HepG2 (cell line): ENCODE measurements around the gene RNU2-63P. TPM values are rescaled to one million over a fixed set of nuclear protein-coding genes. Genes with fewer than 3 reads are reported as not detected.

Source experiments
- GATAD2A ChIP-seq: IDR thresholded peaks from 2 replicates; pipeline ENCODE4 v1.6.1; 2016
- HNF4A ChIP-seq: sonication (generic); formaldehyde crosslinking; IDR thresholded peaks from 2 replicates; pipeline ENCODE4 v1.4.0; 2020; ENCODE audit warnings: missing genetic modification reagents
- HNRNPH1 ChIP-seq: fragments of 200-400 bp; formaldehyde crosslinking; optimal IDR thresholded peaks from 2 replicates; pipeline ENCODE3; 2017; ENCODE audit warnings: mild to moderate bottlenecking, low read depth, low read length
- KLF16 ChIP-seq, 2 experiments: sonication (generic) in 1 of 2; formaldehyde crosslinking in 1 of 2; IDR thresholded peaks; 2 replicates each; pipeline versions ENCODE4 v1.6.1 to v1.8.0; 2016 to 2023; ENCODE audit warnings: missing genetic modification reagents in 2 of 2, missing compliant biosample characterization in 1 of 2
- NFIC ChIP-seq: IDR thresholded peaks from 2 replicates; pipeline ENCODE4 v1.6.1; 2012; ENCODE audit warnings: mild to moderate bottlenecking, low read length, inconsistent platforms
- RFXANK ChIP-seq: IDR thresholded peaks from 2 replicates; pipeline ENCODE4 v1.6.1; 2016
- SMARCC2 ChIP-seq: fragments of 450-650 bp; IDR thresholded peaks from 2 replicates; pipeline ENCODE4 v1.6.1; 2017; ENCODE audit warnings: antibody characterized with exemption, mild to moderate bottlenecking
- SUZ12 ChIP-seq: fragments of 150-350 bp; IDR thresholded peaks from 2 replicates; pipeline ENCODE4 v1.6.1; 2014; ENCODE audit warnings: low read depth, low read length
- TAF15 ChIP-seq: fragments of 200-400 bp; formaldehyde crosslinking; IDR thresholded peaks from one replicate; pipeline ENCODE4 v1.6.1; 2018; ENCODE audit warnings: mild to moderate bottlenecking, low read depth, low read length; ENCODE audit not compliant: poor library complexity, severe bottlenecking
- ZBTB44 ChIP-seq: sonication (generic); formaldehyde crosslinking; IDR thresholded peaks from 2 replicates; pipeline ENCODE4 v1.4.0; 2020; ENCODE audit warnings: missing genetic modification reagents
- ZFP36L1 ChIP-seq: sonication (generic); formaldehyde crosslinking; IDR thresholded peaks from 2 replicates; pipeline ENCODE4 v1.8.0; 2022; ENCODE audit warnings: mild to moderate bottlenecking, missing genetic modification reagents, moderate library complexity
- ZNF674 ChIP-seq: sonication (generic); formaldehyde crosslinking; IDR thresholded peaks from 2 replicates; pipeline ENCODE4 v1.5.0; 2020; ENCODE audit warnings: low read depth, mild to moderate bottlenecking, missing genetic modification reagents
- ZNF747 ChIP-seq: sonication (generic); formaldehyde crosslinking; IDR thresholded peaks from 2 replicates; pipeline ENCODE4 v1.8.1; 2023; ENCODE audit warnings: missing genetic modification reagents, mild to moderate bottlenecking, borderline replicate concordance
- ZSCAN12 ChIP-seq: sonication (generic); formaldehyde crosslinking; IDR thresholded peaks from 2 replicates; pipeline ENCODE4 v1.9.0; 2021; ENCODE audit warnings: mild to moderate bottlenecking, missing genetic modification reagents
- ZSCAN5A ChIP-seq: sonication (generic); formaldehyde crosslinking; IDR thresholded peaks from 2 replicates; pipeline ENCODE4 v1.8.0; 2022; ENCODE audit warnings: mild to moderate bottlenecking, missing genetic modification reagents, borderline replicate concordance
- polyA plus RNA-seq, 8 experiments: library from polyadenylated mRNA; depleted of rRNA in 3 of 8; stranded (reverse) in 7 of 8; unstranded in 1 of 8; fragments of >200 nt; fragmentation: Illumina TruSeq in 4 of 8; extraction: Trizol in 4 of 8; gene quantifications; 2 replicates each; pipeline versions ENCODE4 v1.2.1 to v1.2.3, GENCODE V29; 2011 to 2016; ENCODE audit warnings: low read depth in 4 of 8, missing spikeins in 1 of 8, mixed read lengths in 1 of 8; ENCODE audit not compliant: insufficient read depth in 1 of 8
- total RNA-seq, 5 experiments: library from RNA; depleted of rRNA; stranded (reverse); fragments of >200 nt; fragmentation: Illumina TruSeq; extraction: Trizol; gene quantifications; 2 replicates each; pipeline ENCODE4 v1.2.3, GENCODE V29; 2016; ENCODE audit warnings: low read depth in 1 of 5
- TF ChIP-seq, protein P1 (sequence below): sonication (generic); formaldehyde crosslinking; IDR thresholded peaks from 2 replicates; pipeline ENCODE4 v1.4.0; 2020; ENCODE audit warnings: missing genetic modification reagents, borderline replicate concordance
- TF ChIP-seq, protein P2 (sequence below): IDR thresholded peaks from 2 replicates; pipeline ENCODE4 v1.6.1; 2016
- TF ChIP-seq, protein P3 (sequence below): sonication (generic); formaldehyde crosslinking; IDR thresholded peaks from 2 replicates; pipeline ENCODE4 v1.4.0; 2020; ENCODE audit warnings: missing genetic modification reagents

The RNU2-63P gene
- total and polyA plus RNA-seq, 2 of the 13 experiments (the other 11 are each of a cell fraction or from before 2014, with no cell fraction given): 6.8 TPM; not detected in 1

GRCh38 chr2:88055371-88056128 lies 39.2 kb upstream of the RNU2-63P start, which contains the start of gene KRCC1 (continued):
- TF ChIP-seq, protein P1, sequence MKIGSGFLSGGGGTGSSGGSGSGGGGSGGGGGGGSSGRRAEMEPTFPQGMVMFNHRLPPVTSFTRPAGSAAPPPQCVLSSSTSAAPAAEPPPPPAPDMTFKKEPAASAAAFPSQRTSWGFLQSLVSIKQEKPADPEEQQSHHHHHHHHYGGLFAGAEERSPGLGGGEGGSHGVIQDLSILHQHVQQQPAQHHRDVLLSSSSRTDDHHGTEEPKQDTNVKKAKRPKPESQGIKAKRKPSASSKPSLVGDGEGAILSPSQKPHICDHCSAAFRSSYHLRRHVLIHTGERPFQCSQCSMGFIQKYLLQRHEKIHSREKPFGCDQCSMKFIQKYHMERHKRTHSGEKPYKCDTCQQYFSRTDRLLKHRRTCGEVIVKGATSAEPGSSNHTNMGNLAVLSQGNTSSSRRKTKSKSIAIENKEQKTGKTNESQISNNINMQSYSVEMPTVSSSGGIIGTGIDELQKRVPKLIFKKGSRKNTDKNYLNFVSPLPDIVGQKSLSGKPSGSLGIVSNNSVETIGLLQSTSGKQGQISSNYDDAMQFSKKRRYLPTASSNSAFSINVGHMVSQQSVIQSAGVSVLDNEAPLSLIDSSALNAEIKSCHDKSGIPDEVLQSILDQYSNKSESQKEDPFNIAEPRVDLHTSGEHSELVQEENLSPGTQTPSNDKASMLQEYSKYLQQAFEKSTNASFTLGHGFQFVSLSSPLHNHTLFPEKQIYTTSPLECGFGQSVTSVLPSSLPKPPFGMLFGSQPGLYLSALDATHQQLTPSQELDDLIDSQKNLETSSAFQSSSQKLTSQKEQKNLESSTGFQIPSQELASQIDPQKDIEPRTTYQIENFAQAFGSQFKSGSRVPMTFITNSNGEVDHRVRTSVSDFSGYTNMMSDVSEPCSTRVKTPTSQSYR (CRISPR knock-in tag): no peak
- TF ChIP-seq ZFP36L1 (CRISPR knock-in tag) (peak; percentile 31; the same call in 1 of the 2 replicates), SMARCC2 (no peak), ZSCAN12 (CRISPR knock-in tag) (peak; percentile 86; the same call in 1 of the 2 replicates), ZSCAN5A (CRISPR knock-in tag) (no peak), ZNF674 (CRISPR knock-in tag) (no peak), RFXANK (CRISPR knock-in tag) (0 out of 2 replicates have a peak, but pooled peaks have one; percentile 62), HNF4A (CRISPR knock-in tag) (no peak), ZBTB44 (CRISPR knock-in tag) (no peak), HNRNPH1 (no peak), KLF16 (CRISPR knock-in tag; IDR thresholded peaks at IDR 0.05) (peak; percentile 43 to 64; a peak in 2 of 4 replicates), ZNF747 (peak; percentile 52; the same call in 1 of the 2 replicates), GATAD2A (CRISPR knock-in tag) (no peak; the same call in 1 of the 2 replicates), TAF15 (peak; percentile 44), SUZ12 (no peak), NFIC (no peak; the same call in 1 of the 2 replicates)
- TF ChIP-seq, protein P2, sequence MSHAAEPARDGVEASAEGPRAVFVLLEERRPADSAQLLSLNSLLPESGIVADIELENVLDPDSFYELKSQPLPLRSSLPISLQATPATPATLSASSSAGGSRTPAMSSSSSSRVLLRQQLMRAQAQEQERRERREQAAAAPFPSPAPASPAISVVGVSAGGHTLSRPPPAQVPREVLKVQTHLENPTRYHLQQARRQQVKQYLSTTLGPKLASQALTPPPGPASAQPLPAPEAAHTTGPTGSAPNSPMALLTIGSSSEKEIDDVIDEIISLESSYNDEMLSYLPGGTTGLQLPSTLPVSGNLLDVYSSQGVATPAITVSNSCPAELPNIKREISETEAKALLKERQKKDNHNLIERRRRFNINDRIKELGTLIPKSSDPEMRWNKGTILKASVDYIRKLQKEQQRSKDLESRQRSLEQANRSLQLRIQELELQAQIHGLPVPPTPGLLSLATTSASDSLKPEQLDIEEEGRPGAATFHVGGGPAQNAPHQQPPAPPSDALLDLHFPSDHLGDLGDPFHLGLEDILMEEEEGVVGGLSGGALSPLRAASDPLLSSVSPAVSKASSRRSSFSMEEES (CRISPR knock-in tag): no peak
- TF ChIP-seq, protein P3, sequence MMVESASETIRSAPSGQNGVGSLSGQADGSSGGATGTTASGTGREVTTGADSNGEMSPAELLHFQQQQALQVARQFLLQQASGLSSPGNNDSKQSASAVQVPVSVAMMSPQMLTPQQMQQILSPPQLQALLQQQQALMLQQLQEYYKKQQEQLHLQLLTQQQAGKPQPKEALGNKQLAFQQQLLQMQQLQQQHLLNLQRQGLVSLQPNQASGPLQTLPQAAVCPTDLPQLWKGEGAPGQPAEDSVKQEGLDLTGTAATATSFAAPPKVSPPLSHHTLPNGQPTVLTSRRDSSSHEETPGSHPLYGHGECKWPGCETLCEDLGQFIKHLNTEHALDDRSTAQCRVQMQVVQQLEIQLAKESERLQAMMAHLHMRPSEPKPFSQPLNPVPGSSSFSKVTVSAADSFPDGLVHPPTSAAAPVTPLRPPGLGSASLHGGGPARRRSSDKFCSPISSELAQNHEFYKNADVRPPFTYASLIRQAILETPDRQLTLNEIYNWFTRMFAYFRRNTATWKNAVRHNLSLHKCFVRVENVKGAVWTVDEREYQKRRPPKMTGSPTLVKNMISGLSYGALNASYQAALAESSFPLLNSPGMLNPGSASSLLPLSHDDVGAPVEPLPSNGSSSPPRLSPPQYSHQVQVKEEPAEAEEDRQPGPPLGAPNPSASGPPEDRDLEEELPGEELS (CRISPR knock-in tag): peak; percentile 29; the same call in 1 of the 2 replicates
